ENCODE measurements around the gene NUP153.

NUP153 gene

DNA sequence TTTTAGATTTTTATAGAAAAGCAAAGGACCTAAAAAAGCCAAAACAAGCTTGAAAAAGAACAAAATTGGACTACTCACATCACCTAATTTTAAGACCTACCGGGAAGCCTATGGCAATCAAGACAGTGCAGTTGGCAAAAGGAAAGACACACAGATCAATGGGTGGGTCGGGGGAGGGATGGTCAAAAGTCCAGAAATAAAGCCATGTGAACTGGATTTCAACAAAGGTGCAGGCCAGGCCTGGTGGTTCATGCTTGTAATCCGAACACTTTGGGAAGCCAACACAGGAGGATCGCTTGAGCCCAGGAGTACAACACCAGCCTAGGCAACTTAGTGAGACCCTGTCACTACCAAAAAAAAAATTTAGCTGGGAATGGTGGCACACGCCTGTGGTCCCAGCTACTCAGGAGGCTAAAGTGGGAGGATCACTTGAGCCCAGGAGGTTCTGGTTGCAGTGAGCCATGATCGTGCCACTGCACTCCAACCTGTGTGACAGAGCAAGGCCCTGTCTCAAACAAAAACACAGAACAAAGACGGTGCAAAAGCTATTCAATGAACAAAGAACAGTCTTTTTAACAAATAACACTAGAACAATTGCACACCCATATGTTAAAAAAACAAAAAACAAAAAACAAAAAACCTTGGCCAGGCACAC lies 34.5 kb downstream of the NUP153 start:
- FAIRE-seq (no peak), DNase-seq (ENCODE audit: low spot score) (no peak)

DNA sequence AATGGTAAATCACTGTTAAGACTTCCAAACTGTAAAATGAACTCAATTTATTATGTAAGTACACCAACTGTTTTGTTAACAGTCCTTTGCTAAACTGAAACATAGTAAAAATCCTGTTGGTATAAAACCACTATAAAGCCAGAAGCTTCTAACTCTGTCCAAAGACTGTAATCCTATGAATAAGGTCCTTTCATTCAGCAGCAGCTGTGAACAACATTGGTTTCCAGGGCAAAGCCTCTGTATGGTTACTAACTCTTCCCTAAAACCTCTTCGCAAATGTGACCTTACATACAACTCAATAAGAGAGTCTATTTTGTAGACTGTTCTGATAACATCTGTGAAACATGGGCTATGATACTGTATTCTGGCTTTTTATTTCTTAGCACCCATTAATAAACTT lies 40.1 kb downstream of the NUP153 start:
- DNase-seq (ENCODE audit: low spot score), result no peak
- FAIRE-seq, result no peak

DNA sequence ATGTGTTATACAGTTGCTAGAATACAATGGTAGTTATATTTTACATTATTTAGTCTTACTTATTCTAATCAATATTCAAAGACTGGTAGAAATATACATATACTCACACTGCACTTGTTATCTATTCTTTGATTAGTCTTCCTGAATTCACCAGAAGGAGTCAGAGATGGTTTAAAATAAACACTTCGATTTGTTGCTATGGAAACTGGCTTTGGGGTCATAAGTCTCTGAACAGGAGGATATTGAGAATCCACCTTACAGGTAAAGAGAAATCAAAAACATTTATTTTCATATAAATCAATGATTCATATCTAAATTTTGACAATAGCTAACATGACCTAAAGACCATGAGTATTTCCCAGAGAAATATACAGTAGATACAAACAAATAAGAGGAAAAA lies 41.6 kb downstream of the NUP153 start:
- FAIRE-seq, result no peak
- no peak for DNase-seq (ENCODE audit: low spot score)

DNA sequence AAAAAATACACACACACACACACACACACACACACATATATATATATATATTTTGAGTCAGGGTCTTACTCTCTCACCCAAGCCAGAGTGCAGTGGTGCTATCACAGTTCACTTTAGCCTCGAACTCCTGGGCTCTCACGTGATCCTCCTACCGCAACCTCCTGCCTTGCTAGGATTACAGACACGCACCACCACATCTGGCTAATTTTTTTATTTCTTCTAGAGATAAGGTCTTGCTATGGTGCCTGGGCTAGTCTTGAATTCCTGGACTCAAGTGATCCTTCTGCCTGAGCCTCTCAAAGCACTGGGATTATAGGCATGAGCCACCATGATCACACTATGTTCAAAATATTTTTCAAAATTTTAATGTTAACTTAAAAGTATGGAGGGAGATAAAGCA lies 43.5 kb downstream of the NUP153 start:
- no peak for FAIRE-seq
- DNase-seq (ENCODE audit: low spot score), result no peak

DNA sequence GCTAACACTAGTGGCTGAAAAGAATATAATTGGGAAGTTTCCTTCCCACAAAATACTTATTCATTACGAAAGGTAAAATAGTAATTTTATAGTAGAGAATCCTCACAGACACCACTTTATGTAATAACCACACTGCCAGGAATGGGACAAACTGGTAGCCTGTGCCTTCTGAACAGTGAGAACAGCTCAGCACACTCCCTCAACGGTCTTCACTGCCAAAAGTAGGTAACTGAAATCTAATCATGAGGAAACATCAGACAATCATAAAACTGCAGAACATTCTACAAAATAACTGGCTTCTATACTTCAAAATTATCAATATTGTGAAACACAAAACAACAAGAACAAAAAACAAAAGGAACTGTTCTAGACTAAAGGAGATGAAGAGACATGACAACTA lies 44.1 kb downstream of the NUP153 start:
- DNase-seq (ENCODE audit: low spot score), result no peak

DNA sequence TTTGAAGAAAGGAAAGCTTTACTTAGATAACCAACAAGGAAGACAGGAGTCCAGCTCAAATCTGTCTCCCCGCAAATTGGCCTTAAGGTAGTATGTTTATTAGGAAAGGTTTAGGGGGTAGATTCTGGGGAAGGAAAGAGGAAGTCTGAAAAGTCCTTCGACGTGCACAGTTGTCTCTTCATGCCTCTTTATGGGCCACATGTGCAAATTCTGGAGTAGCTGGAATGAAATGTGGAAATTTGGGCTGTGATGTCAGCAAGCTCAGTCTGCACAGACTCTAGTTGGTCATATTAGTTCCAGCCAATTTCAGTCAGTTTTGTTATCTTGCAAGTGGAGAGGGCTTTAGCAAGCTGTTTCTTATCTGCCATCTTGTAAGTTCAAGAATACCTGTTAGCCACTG lies 50.1 kb downstream of the NUP153 start:
- no peak for DNase-seq (ENCODE audit: low spot score)
- FAIRE-seq, result no peak

More for the DNA sequence above, 44.1 kb downstream of the NUP153 start:
- FAIRE-seq, result no peak

DNA sequence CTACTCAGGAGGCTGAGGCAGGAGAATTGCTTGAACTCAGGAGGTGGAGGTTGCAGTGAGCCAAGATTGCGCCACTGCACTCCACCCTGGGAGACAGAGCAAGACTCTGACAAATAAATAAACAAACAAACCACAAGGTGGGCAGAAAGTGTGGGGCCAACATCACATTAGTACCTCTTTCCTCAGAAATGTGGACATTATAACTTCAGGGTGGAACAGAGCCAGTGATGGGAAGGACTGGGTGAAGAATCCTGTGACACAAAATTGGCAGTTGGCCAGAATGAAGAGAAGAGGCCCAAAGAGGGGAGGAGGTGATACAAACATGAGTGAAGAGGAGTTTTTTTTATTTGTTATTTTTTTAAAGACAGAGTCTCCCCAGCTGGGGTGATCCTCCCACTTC lies 50.6 kb downstream of the NUP153 start:
- DNase-seq (ENCODE audit: low spot score) (peak; percentile 9), FAIRE-seq (no peak)

DNA sequence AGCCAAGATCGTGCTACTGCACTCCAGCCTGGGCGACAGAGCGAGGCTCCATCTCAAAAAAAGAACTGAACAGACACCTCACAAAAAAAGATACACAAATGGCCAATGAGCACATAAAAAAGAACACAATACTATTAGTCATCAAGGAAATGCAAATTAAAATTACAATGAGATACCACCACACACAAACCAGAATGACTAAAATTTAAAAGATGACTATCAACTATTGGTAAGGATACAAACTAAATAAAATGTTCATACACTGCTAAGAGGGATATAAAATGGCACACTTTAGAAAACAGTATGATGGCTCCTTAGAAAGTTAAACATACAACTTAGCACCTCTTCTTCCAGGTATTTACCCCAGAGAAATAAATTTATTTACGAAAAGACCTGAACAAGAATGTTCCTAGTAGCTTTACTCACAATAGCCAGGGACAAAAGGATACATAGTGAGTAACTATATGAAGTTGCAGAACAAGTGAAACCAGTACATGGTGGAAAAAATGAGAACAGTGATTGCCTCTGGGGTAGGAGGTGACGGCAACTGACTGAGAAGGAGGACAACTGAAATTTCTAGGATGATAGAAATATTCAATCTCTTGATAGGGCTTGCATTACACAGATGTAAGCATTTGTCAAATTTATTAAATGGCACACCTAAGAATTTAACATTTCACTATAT lies 53.4 kb downstream of the NUP153 start:
- DNase-seq (ENCODE audit: low spot score), result no peak
- no peak for FAIRE-seq

DNA sequence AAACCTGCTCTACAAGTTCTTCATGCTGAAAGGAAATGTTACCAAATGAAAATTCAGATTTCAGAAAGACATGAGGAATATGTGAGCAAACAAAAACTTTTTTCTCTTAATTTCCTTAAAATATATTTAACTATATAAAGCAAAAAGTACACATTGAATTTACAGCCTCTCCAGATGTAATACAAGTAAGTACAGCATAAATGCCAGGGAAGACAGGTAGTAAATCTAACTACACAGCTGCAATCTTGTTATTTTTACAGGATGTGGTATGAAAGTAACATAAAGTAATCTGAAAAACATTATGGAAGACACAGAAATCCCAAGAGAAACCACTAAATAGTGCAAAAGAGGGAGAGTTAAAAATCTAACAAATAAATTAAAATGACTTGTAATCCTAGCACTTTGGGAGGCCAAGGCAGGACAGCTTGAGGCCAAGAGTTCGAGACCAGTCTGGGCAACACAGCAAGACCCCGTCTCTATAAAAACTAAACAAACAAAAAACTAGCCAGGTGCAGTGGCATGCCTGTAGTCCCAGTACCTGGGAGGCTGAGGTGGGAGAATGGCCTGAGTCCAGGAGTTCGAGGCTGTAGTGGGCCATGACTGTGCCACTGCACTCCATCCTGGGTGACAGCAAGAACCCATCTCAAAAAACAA lies 55.9 kb downstream of the NUP153 start:
- DNase-seq (ENCODE audit: low spot score) (no peak), FAIRE-seq (no peak)

DNA sequence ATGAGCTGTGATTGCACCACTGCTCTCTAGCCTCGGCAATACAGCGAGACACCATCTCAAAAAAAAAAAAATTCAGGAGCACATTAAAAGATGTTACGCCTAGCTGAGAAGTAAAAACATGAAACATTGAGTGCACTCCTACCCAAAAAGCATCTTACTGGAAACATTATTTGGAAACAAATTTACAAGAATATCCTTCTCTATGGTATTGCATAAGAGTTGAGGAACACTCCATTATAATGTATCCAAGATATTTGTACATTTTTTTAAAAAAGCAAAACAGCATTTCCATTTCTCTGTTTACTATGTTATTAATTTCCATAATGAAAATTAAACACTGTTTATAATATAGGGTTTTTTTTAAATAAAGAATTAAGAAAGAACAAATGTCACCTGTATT lies 58.0 kb downstream of the NUP153 start:
- DNase-seq (ENCODE audit: low spot score) (no peak), FAIRE-seq (no peak)

DNA sequence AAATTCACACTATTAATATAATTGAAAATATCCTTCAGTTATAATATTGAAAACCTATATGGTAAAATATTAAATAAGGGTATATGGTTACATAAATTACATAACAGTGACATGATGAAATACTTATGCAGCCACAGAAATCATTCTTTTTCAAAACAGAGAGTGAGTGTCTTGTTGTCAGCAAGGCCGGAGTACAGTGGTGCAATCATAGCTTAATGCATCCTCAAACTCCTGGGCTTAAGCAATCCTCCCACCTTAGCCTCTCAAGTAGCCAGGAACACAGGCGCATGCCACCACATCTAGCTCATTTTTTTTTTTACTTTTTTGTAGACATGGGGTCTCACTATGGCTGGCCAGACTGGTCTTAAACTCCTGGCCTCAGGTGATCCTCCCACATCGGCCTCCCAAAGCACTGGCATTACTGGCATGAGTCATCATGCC lies 66.2 kb downstream of the NUP153 start:
- DNase-seq (ENCODE audit: low spot score) (no peak), FAIRE-seq (no peak)

DNA sequence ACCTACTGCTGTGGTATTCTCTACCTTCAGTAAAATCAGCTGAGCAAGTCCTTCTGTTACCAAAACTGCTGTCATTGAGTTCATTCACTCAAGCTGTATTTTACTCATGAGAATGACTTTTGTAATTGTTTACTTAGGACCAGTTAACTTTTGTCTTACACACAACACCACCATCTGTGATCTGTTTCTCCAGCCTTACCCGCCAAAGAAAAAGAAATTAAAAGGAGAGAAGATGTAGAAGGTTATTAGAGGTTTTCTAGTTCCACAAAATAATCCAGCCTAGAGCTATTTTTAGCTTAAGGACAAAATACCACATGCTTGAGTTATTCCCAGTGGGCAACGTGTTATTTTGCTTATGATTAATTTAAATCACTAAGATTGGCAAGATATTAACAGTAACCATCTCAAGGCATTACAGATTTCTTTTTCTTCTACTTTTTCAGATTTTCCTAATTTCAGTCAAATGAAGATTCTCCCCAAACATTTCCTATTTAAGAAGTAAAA lies 68.5 kb downstream of the NUP153 start:
- no peak for FAIRE-seq
- DNase-seq (ENCODE audit: low spot score), result no peak

DNA sequence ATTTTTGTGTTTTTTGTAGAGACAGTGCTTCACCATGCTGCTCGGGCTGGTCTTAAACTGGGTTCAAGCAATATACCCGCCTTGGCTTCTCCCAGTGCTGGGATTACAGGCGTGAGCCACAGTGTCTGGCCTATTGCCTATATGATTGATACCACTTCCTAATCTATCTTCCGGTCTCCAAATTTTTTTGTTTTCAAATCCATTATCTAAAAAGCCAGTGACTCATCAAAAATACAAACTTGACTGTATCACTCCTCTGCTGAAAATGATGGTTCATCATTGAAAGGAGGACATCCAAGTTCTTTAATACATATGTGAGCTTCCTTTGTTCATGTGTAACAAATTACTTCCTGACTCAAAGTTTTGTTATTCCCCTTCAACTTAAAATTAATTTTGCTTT lies 71.2 kb downstream of the NUP153 start:
- FAIRE-seq (no peak), DNase-seq (ENCODE audit: low spot score) (no peak)

DNA sequence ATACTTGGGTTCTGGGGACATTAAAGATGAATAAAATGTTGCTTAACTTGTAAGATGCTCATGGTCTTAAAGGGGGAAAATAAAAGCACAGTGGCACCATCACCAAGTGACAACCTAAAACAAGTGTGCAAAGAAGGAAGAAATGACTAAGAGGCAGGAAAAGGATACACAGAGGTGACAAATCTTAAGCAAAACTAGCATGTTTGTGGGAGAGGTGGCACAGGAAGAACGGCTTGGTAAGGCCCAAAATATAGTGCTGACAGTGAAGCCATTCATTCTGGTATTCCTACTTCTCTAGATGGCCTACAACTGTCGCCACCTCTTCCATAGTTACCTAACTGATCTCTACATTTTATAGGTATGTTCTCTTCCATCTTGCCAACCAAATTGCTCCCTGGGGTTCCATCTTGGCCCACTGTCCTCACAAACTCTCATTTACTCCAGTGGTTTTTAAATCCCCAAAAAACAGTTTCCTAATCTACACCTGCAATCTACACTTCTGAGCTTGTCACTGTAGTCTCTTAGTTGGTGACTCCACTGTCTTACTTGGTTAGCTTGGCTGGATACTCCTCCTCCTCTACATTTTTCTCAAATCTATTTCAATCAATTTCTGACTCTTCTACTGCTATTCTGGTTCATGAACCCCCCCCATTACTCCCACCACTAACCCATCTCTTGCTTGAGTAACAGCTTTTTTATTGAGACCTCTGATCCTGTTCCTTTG lies 73.1 kb downstream of the NUP153 start:
- DNase-seq (ENCODE audit: low spot score) (no peak), FAIRE-seq (no peak)

DNA sequence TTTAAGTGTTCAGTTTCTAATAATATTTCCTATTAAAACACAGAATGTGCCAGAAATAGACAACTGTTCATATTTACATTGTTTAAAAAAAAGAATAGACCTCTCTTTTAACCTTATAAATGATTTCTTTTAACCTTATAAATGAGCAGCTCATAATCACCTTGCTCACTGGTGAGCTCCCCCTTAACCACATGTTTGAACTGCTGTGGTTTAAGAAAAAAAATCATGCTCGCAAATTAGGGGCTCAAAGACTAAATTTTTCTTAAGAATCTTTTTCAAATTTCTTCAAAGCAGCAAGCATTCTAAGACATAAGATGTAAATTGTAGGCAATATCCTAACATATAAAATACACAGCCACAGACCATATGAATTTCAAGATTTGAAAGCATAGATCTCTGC lies 73.8 kb downstream of the NUP153 start:
- DNase-seq (ENCODE audit: low spot score) (no peak), FAIRE-seq (no peak)

DNA sequence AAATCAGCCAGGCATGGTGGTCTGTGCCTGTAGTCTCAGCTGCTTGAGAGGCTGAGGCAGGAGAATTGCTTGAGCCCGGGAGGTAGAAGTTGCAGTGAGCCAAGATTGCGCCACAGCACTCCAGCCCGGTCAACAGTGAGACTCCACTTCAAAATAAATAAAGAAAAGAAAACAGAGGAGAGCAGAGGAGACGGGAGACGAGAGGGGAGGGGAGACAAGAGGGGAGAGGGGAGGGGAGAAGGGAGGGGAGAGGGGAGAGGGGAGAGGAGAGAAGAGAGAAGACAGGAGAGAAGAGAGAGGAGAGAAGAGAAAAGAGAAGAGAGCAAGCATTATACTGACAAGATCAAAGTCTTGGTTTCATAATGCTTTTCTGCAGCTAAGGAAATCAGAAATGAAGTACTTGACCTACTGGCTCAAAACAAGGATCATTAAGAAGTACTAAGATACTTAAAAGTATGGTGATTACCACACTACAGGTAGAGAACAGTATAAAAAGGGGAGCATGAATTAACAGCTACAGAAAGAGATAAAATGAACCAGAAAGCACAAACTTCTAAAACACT lies 76.1 kb downstream of the NUP153 start:
- FAIRE-seq (no peak), DNase-seq (ENCODE audit: low spot score) (no peak)

DNA sequence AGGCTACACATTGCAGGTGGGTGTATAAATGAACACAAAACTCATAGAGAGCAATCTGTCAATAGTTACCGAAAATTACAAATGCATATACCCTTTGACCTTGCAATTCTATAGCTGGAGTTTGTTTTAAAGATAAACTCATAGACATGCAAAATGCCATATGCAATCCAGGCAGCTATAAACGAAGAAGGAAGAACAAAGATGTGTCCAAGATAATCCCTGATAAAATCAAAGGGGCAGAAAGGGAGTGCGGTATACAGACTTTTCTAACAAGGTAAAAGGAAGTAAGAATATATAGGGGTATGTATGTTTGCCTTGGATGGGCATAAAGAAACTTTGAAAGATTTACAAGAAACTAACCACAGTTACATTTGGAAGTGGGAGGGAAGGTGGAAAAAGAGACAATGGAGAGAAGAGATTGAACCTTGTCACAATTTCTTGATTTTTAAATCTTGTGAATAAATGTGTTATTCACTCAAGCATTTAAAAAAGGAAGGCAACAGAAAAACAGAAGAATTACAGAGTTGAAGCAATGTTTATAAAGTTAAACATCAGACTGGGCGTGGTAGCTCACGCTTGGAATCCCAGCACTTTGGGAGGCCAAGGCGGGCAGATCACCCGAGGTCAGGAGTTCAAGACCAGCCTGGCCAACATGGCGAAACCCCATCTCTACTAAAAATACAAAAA lies 76.8 kb downstream of the NUP153 start:
- no peak for FAIRE-seq
- no peak for DNase-seq (ENCODE audit: low spot score)

DNA sequence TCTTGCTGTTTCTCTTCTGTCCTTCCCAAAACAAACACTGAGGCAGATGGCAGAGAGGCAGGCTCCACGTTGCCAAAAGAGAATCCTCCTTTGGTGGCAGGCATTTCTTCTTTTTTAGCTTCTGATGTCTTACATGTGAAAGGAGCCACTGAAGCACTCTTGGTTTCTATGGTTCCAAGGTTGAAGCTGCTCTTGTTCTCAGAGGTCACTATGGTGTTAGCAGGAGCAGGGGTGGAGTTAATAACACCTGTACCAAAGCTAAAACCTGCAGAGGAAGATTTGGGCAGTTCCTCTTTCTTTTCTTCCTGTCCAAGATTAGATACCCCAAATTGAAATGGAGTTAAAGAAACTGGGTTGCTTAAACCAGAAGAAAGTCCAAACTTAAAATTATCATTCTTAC lies 77.9 kb downstream of the NUP153 start:
- FAIRE-seq (no peak), DNase-seq (ENCODE audit: low spot score) (no peak)

DNA sequence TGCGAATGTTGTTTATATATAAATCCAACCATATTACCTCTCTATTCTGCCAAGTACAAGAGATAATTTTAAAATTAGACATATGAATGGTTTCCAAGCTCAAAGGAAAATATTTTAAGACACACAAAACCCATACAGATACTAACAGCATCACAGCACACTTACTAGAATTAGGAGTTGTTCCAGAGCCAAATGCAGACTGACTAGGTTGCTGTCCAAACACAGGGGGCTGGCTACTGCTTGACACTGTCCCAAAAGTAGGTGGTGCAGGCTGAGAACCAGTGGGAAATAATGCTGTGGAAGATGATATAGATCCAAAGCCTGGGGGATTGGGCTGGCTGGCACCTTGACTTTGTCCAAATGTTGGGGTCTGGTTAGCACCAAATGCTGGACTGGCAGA lies 82.3 kb downstream of the NUP153 start:
- no peak for FAIRE-seq

DNA sequence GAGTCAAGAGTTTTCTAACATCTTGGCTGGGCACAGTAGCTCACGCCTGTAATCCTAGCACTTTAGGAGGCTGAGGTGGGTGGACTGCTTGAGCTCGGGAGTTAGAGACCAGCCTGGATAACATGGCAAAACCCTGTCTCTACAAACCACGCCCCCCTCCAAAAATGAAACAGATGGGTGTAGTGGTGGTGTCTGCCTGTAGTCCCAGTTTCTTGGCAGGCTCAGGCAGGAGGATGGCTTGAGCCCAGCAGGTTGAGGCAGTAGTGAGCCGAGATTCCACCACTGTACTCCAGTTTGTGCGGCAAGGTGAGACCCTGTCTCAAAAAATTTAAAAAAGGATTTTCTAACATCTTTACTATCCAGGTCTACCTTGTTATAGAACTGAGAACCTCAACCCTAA lies 84.6 kb downstream of the NUP153 start:
- DNase-seq (ENCODE audit: low spot score), result no peak
- FAIRE-seq, result no peak

More for the DNA sequence above, 82.3 kb downstream of the NUP153 start:
- no peak for DNase-seq (ENCODE audit: low spot score)

DNA sequence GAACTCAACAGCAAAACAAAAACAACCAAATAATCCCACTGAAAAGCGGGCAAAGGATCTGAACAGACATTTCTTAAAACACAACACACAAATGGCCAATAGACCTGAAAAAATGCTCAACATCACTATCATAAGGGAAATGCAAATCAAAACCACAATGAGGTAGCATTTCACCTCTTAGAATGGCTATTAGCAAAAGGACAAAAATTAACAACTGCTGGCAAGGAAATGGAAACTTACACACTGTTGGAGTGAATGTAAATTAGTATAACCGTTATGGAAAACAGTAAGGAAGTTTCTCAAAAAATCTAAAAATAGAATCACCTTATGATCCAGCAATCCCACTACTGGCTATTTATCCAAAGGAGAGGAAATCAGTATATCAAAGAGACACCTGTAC lies 85.7 kb downstream of the NUP153 start:
- DNase-seq (ENCODE audit: low spot score), result no peak
- no peak for FAIRE-seq

Data from urothelium cell line (cell line).